NCI-H1105 treated with DMSO at 0.1 percent for 48 hours (cell line): Measurements from ENCODE around the gene TBX1.

Experiments
- DNase-seq: peaks from one replicate; lab custom pipeline; 2025; lab: John Stamatoyannopoulos, UW

The TBX1 gene

DNA sequence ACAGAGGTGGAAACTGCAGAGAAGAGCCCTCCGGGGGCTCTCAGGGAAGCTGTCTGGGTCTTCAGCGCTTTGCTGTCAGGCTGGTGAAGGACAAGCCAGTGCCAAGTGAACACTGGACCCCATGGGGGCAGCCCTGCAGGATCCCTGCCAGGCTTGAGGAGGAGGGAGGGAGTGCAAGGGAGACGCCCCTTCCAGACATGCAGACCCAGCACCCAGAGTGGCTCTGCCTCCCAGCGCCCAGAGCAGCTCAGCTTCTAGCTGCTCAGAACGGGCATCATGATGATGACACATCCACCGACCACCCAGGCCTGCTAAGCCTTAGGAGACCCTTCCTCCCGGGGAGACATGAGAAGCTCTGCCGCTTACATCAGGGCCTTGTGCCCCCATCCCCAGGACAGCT, 39.7 kb downstream of the TBX1 start:
- no peak for DNase-seq

GRCh38 chr22:19800761-19801244, 40.2 kb downstream of the TBX1 start:
- DNase-seq = no peak

- DNase-seq = no peak
These were observed 40.9 kb downstream of the TBX1 start for GRCh38 chr22:19801340-19802000.

DNA sequence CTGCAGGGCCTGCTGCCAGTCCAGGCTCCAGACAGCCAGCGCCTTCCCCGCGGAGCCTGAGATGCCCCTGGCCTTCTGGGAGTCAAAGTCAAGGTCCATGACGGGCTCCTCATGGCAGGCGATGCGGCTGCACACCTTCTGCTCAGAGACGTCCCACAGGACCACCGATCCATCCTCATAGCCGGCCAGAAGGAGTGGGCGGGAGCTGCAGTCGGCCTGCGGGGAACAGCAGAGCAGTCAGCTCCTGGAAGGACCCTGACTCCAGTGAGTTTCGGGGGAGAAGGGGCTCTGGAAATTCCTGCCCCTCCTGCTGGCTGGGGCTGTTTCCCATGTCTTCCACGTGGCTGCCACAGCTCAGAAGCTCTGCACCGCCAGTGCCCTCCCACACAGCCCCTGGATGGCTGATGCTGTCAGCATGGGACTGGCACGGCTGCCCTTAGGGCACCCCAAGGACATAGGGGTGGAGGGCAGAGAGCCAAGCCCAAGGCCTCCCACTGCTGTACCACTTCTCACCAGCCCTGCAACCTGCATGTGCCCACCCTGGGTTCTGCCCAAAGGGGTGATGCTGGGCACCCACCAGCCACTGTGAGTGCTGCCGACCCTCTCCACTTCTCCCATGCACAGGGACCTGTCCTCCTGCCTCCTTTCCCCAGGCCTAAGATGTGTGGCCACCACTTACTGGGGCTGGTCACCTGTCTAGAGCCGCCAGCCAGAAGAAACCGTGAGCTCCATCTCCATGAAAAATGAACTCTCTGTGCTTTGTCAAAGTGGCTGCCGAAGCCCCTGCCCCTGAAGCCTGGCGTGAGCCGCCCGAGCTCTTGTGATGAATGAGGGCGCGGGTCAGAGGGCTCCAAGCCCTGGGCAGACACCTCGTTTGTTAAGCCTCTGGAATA, 41.7 kb downstream of the TBX1 start:
- DNase-seq = no peak

GRCh38 chr22:19802894-19803735, 42.5 kb downstream of the TBX1 start:
- DNase-seq = no peak

GRCh38 chr22:19803736-19804267, 43.2 kb downstream of the TBX1 start:
- no peak for DNase-seq

DNA sequence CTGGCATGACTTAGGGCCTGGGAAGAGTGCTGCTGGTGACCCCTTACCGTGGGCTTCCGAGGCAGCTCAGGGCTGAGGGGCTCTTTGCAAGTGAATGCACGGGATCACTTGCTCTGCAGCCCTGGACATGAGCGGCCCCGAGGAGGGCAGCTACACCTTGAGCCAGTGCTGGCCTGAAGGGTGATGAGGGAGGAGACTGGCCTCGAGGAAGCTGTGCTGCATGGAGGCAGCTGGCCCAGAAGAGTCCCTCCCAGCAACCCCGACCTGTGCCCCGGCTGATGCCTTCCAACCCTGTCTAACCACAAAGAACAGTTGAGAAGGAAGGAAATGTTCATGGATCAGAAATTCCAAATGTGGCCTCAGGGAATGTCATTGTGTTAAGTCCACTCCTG, 45.2 kb downstream of the TBX1 start:
- no peak for DNase-seq

DNA sequence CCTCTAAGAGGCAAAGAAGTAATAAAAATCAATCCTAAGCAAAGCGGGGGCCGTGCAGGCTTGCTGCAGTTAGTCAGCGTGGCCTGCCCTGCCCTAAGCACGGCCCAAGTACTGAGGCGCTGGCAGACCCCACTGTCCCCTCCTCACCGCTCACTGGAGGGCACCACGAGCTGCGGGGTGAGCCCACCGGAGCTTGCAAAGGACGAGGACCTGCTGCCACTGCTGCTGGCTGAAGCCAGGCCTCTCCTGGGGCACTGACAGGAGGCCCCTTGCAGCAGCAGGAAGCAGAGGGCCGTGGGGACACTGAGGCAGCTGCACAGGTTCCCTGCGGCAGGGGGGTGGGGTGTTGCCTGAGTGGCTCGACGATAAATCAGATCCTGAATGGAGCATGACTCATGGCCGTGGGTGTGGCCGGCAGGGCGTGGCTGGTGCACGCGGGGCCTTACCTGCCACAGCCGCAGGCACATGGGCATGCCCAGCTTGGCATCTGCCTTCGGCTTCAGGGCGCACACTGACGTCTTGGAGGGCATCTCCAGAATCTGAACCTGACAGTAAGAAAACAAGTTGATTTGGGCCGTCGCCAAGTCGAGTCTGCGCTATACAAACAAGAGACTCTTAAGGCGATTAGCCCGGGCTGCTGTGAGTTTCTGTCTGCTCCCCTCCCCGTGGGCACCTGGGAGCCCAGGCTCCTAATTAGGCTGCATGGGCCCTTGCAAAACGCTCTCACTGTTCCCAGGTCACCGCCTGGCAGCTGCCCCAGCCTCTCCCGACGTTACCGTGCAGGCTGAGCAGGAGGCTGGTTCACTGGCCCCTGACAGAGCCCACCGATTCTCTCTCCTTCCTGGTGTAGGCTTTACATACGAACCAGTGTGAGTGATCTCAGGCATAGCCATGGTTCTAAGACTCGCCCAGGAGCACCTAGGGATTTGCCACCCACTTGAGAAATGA, 45.9 kb downstream of the TBX1 start:
- DNase-seq = peak; percentile 53

DNA sequence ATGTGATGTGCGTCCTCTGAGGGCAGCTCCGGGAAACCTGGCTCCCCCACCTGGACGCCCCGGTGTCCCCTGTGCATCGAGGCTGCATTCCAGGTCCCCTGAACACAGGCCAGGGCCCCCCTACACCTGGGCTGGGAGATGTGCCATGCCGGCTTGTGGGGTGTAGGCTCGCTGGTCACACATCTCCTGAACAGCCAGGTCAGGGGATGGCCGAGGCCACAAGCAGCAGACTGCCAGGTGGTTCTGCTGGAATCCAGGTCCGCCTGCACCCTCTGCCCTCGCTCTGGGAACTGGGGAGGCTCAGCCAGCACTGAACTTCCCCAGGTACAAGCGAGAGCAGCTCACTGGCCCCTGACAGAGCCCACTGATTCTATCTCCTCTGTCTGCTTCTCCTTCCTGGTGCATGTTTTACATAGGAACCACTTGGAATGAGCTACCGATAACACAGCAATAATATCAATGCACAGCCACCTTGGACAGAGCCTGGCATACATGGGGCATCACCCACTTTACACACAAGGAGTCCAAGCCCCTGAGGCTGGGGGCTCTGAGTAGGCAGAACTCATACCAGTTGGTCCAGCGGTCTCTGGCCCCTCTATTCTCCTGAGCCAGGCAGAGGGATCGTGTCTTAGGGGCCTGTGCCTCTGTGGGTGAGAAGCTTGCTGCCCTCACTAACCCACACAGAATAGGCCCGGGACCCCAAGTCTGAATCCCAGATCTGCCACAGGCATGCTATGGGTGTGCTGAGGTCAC, 46.8 kb downstream of the TBX1 start:
- DNase-seq = no peak

GRCh38 chr22:19807914-19808872, 47.6 kb downstream of the TBX1 start:
- DNase-seq = no peak

DNA sequence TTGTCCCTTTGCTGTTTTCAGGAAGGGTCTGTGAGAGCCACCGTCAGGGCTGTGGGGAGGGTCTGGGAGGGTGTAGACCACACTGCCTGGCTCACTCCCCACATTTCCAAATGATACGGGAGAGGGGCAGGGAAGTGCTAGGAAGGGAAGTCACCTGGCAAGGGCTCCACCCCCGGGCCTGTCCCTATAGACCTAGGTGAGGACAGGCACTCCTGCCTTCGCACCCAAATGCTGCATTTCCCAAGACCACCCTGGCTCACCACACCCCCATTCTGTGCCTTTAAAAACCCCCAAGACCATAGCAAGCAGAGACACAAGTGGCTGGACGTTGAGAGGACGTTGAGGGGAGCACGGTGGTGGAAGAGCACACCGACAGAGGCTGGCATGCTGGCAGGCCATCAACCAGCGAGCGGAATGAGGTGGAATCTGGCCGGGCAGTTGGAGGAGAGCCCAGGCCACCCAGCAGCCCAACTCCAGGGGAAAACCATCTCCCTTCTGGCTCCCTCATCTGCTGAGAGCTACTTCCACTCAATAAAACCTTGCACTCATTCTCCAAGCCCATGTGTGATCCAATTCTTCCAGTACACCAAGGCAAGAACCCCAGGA, 48.4 kb downstream of the TBX1 start:
- no peak for DNase-seq

DNA sequence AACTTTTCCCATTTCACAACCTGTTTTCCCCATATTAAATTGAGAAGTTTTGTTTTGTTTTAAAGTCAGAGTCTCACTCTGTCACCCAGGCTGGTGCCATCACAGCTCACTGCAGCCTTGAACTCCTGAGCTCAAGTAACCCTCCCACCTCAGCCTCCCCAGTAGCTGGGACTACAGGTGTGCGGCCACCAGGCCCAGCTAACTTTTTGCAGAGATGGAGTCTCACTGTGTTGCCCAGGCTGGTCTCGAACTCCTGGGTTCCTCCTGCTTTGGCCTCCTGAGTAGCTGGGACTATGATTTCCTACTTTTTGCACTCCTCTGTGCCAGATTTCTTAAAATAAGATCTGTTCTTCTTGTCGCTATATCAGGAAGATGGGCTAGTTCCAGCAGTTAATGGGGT, 49.2 kb downstream of the TBX1 start:
- DNase-seq = no peak

- DNase-seq = no peak
These were observed 50.0 kb downstream of the TBX1 start for GRCh38 chr22:19810381-19811201.

GRCh38 chr22:19811211-19811621, 50.6 kb downstream of the TBX1 start:
- no peak for DNase-seq

GRCh38 chr22:19811811-19812771, 51.5 kb downstream of the TBX1 start:
- no peak for DNase-seq

DNA sequence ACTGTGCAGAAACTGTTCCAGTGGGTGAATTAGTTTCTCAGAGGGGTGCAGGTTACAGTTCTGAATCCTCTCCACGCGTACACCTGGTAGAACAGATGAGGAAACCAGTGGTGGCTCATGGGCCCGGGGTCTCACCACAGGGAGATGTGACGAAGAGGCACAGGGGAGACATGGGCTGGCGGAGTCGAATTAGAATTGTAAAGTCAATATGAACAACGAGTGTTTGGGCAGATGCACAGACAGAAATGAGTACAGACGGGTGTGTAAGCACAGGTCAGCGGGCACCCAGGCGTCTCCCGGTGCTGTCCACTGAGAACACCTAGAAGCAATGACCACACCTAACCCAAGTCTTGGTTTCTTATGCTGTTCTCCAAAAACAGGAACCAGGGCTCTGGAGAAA, 52.3 kb downstream of the TBX1 start:
- no peak for DNase-seq

DNA sequence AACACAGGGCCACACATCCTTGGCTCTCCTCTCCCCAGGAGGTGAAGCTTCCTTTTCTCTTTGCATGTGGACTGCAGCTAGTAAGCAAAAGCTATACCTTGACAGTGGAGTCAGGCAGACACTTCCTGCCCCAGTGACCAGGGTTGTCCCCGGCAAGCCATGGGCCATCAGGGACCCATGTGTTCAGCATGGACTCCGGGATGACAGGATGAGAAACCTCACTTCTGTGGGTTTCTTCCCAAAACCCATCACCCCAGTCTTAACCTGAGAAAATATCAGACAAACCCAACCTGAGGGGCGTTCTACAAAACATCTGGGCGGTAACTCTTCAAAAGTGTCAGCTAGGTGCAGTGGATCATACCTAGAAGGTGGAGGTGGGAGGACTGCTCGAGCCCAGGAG, 53.9 kb downstream of the TBX1 start:
- DNase-seq = no peak
